Measurements from ENCODE around the gene FNBP1. TPM values are rescaled to one million over a fixed set of nuclear protein-coding genes. Genes with fewer than 3 reads are reported as not detected.
"Not testable (repeated sequence)": the region's sequence is repeated elsewhere in the genome, so short reads cannot be mapped to it uniquely, and the experiment has no call there.

The FNBP1 gene
- total RNA-seq, 1 donor from 2014 or later: 157 TPM

DNA sequence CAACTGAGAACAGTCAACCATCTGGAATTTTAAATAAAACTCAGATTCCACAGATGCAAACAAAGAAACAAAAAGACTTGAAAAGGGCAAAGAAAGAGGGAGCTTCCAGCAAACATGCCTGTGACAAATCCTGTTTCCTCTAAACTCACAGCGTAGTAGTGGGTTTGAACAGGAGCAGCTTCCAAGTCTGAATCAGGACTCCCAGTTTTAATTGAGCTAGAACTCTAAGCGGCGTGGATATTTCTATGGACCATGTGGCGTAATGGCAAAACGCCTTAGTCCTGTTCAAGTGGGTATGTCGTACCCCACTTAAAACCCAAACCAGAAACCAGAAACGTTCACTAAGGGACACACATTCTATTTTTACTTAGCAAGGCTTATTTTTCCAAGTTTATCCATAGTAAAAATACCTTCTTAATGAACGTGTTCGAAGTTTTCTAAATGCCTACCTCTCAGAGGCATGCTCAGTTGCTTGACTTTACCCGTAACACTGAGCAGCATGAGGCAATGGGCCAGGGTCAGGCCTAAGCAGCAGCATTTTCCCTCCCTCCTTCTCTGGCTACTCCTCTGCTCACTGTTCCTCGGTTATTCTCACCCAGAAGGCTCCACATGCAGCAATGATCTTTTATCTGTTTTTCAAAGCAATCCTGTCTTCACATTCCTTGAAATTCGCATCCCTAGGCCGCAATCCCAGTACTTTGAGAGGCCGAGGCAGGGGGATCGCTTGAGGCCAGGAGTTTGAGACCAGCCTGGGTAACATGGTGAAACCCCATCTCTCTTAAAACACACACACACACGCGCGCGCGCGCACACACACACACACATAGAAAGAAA lies 77.9 kb downstream of the FNBP1 start:
- intact Hi-C loops (cut with micrococcal nuclease): loop anchor here (5.0 kb wide), 1 partner anchor 143 kb away; the partner anchor contains the start of gene TOR1A

DNA sequence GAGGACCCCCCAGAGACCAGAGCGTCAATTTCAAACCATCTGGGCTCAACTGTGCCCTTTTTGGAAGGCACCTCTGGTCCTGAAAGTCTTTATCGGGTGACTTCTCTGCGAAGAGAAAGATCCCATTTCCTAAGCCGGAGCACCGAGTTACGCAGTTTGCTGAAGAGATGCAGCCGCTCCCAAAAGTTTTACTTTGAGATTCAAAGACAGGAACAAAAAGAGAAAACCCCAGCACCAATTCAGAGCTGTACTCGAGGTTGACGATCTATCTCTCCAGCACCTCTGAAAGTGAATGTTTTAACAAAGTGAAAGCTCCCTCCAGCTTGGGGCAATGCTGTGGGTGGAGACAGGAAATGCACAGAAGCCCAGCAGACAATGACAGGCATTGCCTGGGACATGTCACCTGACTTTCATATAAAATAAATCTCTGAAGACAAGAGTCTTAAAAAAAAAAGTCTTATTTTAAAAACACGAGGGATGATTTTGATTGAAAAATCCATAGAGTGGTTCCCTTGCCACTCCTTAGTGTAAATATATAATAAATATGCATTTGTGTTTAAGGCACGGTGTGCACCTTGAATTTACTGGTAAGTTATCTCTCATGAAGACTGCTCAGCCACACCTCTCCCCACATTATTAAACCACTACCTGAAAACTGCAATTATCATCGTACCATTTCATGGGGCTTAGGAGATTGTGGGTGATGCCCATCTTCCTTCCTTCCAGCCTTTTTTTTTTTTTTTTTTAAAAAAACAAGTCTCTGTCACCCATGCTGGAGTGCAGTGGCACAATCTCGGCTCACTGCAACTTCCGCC lies 79.9 kb downstream of the FNBP1 start:
- intact Hi-C loops (cut with micrococcal nuclease): loop anchor here (1.0 to 5.0 kb wide), 10 partner anchors 19 to 141 kb away; partner anchors contain the start of genes C9orf78, FNBP1, GPR107 and TOR1A

DNA sequence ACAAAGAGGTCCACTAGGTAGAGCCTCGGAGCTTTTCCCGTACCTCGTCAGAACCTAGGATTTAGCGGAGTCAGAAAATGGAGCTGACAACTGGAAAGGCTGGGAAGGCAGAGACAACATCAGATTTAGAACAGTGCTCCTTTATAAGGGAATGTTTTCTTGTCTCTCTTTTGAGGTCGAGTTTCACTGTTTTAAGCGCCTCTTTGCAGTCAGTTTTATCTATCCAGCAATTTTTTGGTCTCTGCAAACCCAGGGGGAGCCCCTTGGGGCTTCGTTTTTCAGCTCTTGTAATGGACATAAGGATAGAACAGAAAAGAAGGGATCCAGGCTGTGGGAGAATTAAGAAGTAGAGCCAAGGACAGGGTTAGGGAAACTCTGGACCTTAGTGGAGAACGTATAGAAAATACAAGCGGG lies 80.5 kb downstream of the FNBP1 start:
- intact Hi-C loops (cut with micrococcal nuclease): loop anchor here (2.0 to 5.0 kb wide), 4 partner anchors 30 to 140 kb away; partner anchors contain the start of genes C9orf78, TOR1A and USP20

DNA sequence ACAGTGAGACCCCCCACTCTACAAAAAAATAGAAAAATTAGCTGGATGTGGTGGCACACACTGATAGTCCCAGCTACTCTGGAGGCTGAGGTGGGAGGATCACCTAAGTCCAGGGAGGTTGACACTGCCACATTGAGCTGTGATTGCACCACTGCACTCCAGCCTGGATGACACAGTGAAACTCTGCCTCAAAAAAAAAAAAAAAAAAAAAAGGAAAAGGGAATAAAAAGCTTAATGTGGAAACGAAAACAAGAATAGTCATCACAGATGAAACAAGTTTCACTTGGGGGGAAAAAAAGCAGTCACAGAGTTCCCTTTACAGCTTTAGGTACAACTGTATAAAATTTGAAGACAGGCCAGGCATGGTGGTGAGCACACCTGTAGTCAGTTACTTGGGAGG lies 84.2 kb downstream of the FNBP1 start:
- intact Hi-C loops (cut with micrococcal nuclease): no loop called here

DNA sequence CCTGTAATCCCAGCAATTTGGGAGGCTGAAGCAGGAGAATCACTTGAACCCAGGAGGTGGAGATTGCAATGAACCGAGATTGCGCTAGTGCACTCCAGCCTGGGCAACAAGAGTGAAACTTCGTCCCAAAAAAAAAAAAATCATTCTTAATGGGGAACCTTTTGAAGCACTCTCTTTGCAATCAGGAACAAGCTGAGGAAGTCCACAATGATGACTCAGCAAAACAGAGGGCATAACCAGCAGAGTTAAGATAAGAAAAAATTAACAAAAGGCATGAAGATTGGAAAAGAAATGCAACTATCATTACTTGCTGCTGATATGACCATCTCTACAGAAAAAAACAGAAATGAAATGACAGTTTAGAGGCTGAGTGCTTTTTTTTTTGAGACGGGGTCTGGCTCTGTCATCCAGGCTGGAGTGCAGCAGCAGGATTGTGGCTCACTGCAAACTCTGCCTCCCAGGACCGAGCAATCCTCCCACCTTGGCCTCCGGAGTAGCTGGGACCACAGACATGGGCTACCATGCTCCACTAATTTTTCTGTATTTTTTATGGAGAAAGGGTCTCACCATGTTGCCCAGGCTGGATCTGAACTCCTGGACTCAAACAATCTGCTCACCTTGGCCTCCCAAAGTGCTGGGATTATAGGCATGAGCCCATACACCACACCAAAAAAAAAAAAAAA lies 88.0 kb downstream of the FNBP1 start:
- intact Hi-C loops (cut with micrococcal nuclease): no loop called here

DNA sequence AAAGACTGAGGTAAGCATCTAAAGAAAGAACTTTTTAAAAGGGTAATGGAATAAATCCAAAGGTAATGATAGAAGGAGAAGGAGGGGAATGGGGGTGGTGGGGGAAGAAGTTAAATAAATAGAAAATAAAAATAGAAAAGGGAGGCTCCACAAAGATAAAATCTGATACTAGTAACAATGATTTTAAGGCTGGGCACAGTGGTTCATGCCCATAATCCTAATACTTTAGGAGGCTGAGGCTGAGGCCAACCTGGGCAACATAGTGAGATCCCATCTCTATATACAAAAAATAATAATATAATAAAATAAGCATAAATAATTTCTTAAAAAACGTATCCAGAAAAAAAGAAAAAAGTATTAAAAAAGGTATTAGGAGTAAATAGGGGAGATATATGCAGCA lies 89.3 kb downstream of the FNBP1 start:
- intact Hi-C loops (cut with micrococcal nuclease): no loop called here

DNA sequence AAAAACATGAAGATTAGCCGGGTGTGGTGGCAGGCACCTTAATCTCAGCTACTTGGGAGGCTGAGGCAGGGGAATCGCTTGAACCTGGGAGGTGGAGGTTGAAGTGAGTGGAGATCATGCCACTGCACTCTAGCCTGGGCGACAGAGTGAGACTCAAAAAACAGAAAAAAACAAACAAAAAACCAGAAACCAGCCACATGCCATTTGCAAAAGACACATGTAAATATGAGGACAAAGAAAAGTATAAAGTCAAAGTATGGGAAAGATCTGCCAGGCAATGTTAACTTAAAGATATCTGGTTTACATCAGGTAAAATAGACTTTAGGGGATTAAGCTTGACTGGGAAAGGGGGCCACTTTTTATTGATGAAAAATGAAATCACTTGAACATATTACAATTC lies 90.7 kb downstream of the FNBP1 start:
- intact Hi-C loops (cut with micrococcal nuclease): no loop called here

DNA sequence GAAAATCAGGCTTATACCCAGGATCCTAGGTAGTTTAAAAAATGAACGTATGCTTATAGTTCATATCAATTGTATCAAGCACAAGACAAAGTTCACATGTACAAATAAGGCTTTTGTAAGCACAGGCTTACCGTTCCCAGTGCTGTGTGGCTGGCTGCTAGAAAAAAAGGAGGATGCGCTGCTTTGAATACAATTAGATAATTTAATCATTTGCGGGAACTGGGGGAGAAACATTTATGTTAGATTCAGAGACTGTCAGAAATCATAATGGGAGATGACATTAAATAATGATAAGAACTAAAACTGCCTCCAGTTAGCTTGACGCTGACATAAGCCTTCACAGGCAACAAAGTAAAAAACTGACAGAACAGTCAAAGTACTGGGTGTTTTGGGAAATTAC lies 93.2 kb downstream of the FNBP1 start:
- intact Hi-C loops (cut with micrococcal nuclease): loop anchor here (5.0 kb wide), 1 partner anchor 47 kb away; no protein-coding TSS in a partner anchor

DNA sequence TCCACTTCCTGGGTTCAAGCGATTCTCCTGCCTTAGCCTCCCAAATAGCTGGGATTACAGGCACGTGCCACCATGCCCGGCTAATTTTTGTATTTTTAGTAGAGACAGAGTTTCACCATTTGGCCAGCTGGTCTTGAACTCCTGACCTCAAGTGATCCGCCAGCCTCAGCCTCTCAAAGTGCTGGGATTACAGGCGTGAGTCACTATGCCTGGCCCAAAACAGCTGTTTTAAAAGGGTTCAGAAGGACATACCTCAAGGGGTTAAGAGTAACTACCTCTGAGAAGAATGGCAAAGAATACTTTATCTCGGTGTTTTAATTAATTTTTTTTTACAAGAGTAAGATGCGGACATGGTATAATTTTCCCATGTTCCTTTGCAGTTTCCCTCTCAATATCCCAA lies 94.4 kb downstream of the FNBP1 start:
- intact Hi-C loops (cut with micrococcal nuclease): loop anchor here (5.0 kb wide), 1 partner anchor 49 kb away; no protein-coding TSS in a partner anchor

DNA sequence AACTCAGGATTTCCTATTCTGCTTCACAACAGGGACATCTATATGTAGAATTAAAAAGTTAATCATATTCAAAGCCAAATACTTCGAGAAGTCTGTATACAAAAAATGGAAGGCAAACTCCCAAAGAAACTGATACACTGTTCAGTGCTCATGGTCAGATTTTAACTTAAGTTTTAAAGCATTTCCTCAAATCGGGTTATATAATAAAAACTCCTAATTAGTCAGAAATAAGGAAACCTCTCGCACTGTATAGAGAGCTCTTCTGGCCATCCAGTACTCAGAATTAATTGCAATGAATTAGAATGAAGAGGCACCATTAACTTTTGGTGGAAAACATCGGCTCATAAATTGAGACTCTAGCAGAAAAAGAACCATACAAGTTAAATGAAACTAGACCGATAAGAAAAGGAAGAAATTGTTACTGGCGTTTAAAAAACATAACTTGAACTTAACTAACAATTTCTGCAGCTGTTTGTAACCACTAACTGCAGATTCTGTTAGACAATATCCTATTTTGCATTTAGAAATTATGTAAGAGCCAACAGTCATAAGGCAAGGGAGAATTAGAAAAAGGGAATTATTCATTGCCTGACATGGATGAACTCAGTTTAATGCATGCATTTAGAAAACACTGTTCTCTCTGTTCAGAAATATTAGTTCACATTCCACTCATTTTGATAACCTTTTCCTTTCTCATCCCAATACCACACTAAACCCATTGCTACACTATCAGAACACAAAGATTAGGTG lies 96.6 kb downstream of the FNBP1 start:
- intact Hi-C loops (cut with micrococcal nuclease): loop anchor here (5.0 kb wide), 1 partner anchor 51 kb away; no protein-coding TSS in a partner anchor

DNA sequence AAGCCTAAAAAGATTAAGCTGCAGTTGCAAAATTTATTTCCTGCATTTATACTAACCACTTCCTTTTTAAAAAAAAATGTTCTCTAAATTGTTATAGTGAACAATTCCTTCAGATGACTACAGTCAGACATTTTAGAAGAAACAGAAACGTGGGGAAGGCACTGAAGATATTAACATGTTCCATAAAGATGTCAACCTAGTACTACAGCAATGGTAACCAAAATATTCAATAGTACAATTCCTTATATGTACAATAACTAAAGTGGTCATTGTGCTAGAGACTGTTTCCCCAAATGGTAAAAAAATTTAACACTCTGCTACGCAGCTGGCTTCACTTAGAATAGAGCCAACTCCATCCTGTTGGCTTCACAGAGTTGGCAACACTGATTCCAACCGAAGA lies 97.7 kb downstream of the FNBP1 start:
- intact Hi-C loops (cut with micrococcal nuclease): loop anchor here (2.0 to 5.0 kb wide), 2 partner anchors 52 to 61 kb away; no protein-coding TSS in a partner anchor

DNA sequence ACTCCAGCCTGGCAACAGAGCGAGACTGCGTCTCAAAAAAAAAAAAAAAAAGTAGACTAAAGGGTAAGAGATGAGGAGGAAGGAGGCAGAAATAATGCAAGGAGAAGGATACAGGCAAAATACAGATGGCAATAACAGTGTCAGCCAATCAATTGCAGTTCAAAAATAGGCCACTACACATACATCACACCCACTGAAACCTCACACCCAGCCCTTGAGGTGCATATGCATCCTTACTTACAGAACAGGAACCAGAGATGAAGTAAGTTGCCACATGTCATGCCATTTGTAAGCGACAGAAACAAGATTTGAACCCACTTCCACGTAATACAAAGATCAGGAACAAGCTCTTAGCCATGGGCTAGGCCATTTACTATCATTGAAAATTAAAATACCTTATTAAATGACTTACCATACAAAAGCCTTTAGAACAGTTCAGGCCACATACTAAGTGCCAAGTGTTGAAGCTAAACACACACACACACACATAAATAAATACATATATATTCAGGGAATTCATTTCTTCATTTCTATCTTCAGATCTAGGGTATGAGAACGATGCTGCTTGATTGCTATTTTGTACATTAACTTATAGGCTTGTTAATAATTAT lies 98.4 kb downstream of the FNBP1 start:
- intact Hi-C loops (cut with micrococcal nuclease): loop anchor here (1.0 to 5.0 kb wide), 6 partner anchors 12 to 97 kb away; no protein-coding TSS in a partner anchor

DNA sequence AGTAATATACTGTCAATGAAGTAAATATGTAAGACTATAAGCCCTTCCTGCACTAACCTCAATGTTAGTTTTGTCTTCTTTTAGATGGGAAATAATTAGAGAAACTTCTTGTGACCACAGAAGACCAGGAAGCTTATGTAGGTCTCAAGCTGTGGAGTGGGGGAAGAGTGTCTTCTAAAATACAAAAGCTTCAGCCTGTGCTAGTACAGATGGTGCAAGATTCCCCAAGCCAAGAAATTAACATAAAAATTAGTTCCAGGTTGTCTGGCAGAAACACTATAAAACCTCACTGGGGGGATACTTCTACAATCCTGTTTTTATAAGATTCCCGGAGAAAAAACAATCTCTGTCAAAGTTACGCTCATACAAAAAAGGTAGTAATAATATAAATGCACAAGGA lies 103.6 kb downstream of the FNBP1 start:
- intact Hi-C loops (cut with micrococcal nuclease): no loop called here

DNA sequence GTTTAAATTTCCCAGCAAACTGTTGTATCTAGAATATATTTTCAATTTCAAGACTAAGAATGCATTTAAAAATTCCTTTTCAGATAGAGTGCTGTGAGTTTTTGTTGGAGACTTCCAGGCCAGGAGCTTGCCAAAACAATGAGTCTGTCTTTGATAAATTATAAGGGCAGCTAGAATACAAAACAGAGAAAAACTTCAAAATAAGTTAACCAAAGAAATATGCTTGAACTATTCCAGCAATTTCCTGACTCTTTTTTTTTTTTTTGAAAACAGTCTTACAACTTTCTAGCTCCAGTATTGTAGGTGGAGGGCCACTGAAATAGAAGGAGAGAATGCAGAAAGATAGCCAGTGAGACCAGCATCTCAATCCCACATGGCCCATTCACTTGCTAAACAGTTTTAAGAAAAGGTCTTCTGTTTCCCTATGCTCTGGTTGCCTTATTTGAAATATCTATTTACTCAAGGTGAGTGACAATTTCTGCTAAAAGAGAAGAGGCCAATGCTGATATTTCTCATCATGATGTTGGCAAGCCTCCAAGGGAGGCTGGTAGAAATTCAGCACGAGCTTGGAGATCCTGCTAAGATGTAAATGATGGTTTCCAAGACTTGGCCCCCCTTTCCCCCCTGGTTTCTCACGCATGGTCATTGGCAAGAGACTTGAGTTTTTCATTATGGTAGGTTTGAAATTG lies 104.6 kb downstream of the FNBP1 start:
- intact Hi-C loops (cut with micrococcal nuclease): no loop called here

DNA sequence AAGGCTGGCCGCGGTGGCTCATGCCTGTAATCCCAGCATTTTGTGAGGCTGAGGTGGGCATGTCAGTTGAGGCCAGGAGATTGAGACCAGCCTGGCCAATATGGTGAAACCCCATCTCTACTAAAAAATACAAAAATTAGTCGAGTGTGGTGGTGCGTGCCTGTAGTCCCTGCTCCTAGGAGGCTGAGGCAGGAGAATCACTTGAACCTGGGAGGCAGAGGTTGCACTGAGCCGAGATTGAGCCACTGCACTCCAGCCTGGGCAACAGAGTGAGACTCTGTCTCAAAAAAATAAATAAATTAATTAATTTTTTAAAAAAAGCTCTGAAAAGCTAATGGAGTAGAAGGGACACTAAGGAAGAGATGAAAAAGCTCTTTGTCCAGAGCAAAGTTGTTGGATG lies 105.1 kb downstream of the FNBP1 start:
- intact Hi-C loops (cut with micrococcal nuclease): not testable (repeated sequence)

DNA sequence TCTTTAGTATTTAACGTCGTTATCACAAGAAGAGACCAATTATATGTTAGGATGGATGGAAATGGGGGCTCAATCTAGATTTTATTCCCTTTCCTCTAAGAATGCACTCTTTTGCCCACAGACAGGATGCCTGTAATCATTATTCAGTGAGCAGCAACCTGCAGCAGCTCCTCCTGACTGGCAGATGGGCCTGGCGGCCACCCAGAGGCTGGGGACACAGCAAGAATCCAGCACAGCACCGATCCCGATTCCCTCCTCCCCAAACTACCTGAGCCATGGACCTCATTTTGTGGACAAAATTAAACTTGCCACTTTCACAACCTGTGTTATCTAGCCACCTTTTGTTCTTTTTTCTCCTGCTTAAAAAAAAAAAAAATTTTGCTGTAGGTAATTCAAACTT lies 106.8 kb downstream of the FNBP1 start:
- intact Hi-C loops (cut with micrococcal nuclease): no loop called here

DNA sequence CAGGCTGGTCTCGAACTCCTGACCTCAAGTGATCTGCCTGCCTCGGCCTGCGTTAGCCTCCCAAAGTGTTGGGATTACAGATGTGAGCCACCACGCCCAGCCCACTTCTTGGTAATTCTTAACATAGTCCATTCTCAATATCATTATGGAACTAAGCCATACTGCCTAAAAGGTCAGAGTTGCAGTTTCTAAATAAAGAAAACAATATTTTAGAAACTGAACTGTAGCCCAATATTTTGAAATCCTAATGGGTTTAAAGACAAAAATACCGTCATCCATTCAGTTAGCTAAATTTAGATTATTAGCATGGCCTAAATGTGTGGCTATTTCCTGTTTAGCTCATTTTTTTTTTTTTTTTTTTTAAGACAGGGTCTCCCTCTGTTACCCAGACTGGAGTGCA lies 108.2 kb downstream of the FNBP1 start:
- intact Hi-C loops (cut with micrococcal nuclease): loop anchor here (5.0 kb wide), 1 partner anchor 108 kb away; the partner anchor contains the start of gene FNBP1

DNA sequence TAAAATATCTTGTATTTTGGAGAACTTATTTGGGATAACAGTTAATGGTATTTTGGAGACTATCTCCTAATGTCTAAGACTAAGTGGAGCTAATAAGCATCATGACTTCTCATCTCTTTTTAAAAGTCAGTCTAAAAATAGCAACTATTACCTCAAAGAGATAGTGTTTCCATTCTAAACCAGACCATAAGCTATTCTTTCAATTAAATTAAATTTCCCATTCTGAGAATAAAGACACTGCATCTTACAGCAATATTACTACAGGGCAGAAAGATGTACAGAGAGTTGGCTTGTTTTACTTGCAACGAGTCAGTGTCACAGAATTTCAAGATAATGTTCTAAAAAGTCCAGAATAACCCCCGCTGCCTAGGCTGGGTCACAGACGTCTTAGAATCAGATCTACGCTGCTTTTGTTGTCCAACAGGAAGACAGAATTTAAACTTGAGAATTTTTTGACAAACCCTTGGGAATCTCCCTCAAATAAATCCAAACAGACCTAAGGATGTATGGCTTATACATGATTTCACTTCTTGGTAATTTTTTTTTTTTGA lies 108.9 kb downstream of the FNBP1 start:
- intact Hi-C loops (cut with micrococcal nuclease): loop anchor here (5.0 kb wide), 1 partner anchor 108 kb away; the partner anchor contains the start of gene FNBP1
